ENCODE data around the gene APOL3. TPM values are rescaled to one million over a fixed set of nuclear protein-coding genes. Genes with fewer than 3 reads are reported as not detected.
A peak's percentile ranks its signal among the peaks of the same experiment; 100 is the strongest.

APOL3 gene
- total and polyA plus RNA-seq, 2 donors (not counting 3 experiments of a cell fraction or from before 2014, with no cell fraction given): 17.9 to 36.9 TPM

DNA sequence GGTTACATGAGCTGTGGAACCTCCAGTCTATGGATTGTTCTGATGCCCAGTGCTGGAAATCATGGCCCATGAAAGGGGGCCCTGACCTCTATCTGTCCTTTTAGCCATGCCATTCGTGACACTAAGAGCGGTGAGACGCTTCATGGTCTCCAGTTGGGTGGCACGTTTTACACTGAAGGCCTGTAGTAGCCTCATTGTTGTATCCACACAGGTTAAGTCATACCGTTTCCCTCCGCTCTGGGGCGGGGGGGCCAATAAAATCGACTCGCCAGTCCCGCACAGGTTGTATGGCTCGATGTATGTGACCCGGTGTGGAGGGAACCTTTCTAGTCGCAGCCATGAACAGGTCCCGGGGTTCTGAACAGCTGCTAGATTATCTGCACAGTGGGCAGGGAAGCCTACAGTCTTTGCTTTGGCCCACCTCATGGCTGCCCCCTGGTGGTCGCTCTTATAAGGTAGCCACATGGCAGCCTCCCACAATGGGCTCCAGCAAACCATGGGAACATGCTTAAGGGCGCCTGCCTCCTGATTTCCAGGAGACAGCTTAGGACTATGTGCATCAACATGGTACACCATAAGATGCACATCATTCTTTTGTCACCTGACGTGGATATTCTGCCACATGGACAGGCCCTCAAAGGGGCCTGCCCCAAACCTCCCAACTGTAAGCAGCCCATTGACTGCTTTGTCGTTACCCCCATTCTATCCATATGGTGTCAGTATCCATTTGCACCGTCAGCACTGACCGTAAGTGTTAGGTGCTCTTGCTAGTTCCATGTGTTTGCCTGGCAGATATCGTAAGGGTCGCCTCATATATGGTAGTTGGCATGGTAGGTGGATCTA lies 19.7 kb upstream of the APOL3 start:
- H2AFZ ChIP-seq (ENCODE audit: low read depth, low read length): no peak overlapping the region
- H3K9me3 ChIP-seq (replicated peaks; ENCODE audit: control insufficient read depth, insufficient read depth, low read length): no peaks in the 10 kb centered on the region
- H4K20me1 ChIP-seq (replicated peaks; ENCODE audit: control insufficient read depth, extremely low read depth, insufficient read depth, low read length): no peaks in the 10 kb centered on the region
- intact Hi-C loops (cut with micrococcal nuclease) (loop anchor here (1.0 kb wide), 3 partner anchors 35 to 306 kb away; no protein-coding TSS in a partner anchor), dilution Hi-C loops (cut with MboI; ENCODE audit: extremely low pct_ligation_motif_present, low sequenced_read_pairs) (no loop called here)
- no peak overlapping the region for H3K4me2 ChIP-seq (ENCODE audit: insufficient read depth, low read length)
- no peaks in the 10 kb centered on the region for H3K79me2 ChIP-seq (ENCODE audit: control insufficient read depth, insufficient read depth, low read length)
- FAIRE-seq: peak; percentile 97
- ChIA-PET CTCF (interaction anchor here (0.6 to 5.7 kb wide), 22 partner anchors 8 to 307 kb away, joined by 3 to 140 read pairs (median 6); partner anchors contain the start of genes APOL2, APOL3 and RBFOX2), POLR2A (interaction anchor here (0.5 kb wide), 1 partner anchor 35 kb away, joined by 4 read pairs; no protein-coding TSS in a partner anchor)
- peak; percentile 71 for DNase-seq (ENCODE audit: low read depth, low spot score)
- no peak overlapping the region for H3K27ac ChIP-seq (ENCODE audit: insufficient read depth, low read depth, low read length)
- TF ChIP-seq MYC (IDR thresholded peaks at IDR 0.05; ENCODE audit: low read depth, low read length) (no peak), POLR2AphosphoS5 (IDR thresholded peaks at IDR 0.05; ENCODE audit: insufficient read depth, low read depth, low read length) (no peak), POLR2A (IDR thresholded peaks at IDR 0.05; ENCODE audit: low read depth, low read length) (no peak), MAX (IDR thresholded peaks at IDR 0.05; ENCODE audit: insufficient read depth, insufficient read length) (peak; percentile 30), GATA2 (IDR thresholded peaks at IDR 0.05; ENCODE audit: insufficient read depth, insufficient read length, low read depth, low read length) (no peak)
- TF ChIP-seq, protein P1, sequence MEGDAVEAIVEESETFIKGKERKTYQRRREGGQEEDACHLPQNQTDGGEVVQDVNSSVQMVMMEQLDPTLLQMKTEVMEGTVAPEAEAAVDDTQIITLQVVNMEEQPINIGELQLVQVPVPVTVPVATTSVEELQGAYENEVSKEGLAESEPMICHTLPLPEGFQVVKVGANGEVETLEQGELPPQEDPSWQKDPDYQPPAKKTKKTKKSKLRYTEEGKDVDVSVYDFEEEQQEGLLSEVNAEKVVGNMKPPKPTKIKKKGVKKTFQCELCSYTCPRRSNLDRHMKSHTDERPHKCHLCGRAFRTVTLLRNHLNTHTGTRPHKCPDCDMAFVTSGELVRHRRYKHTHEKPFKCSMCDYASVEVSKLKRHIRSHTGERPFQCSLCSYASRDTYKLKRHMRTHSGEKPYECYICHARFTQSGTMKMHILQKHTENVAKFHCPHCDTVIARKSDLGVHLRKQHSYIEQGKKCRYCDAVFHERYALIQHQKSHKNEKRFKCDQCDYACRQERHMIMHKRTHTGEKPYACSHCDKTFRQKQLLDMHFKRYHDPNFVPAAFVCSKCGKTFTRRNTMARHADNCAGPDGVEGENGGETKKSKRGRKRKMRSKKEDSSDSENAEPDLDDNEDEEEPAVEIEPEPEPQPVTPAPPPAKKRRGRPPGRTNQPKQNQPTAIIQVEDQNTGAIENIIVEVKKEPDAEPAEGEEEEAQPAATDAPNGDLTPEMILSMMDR (IDR thresholded peaks at IDR 0.05; ENCODE audit: extremely low read depth in 1 of 2, insufficient read depth in 1 of 2, low read depth in 1 of 2, low read length in 2 of 2): peak; percentile 84 to 92
- H3K27me3 ChIP-seq (ENCODE audit: control insufficient read depth in 2 of 2, insufficient read depth in 2 of 2, low read length in 2 of 2): no peaks in the 10 kb centered on the region
- no peaks in the 10 kb centered on the region for H3K36me3 ChIP-seq (ENCODE audit: control insufficient read depth in 2 of 2, extremely low read depth in 1 of 2, insufficient read depth in 2 of 2, low read length in 2 of 2)
- no TSS peak for BruUV-seq (replicated peaks)
- no peak overlapping the region for H3K4me3 ChIP-seq (replicated peaks in 1 of 3; ENCODE audit: insufficient read depth in 1 of 3, low read depth in 1 of 3, low read length in 3 of 3)
- no peaks in the 10 kb centered on the region for H3K9me1 ChIP-seq (replicated peaks; ENCODE audit: control insufficient read depth, extremely low read depth, insufficient read depth, low read length)
- no peak overlapping the region for H3K9ac ChIP-seq (replicated peaks; ENCODE audit: extremely low read depth, insufficient read depth, low read length)
- no peaks in the 10 kb centered on the region for H3K4me1 ChIP-seq (ENCODE audit: control insufficient read depth, extremely low read depth, insufficient read depth, low read length)

Measured in endothelial cell of umbilical vein (primary cell).